ENCODE data around the gene COL17A1. TPM values are rescaled to one million over a fixed set of nuclear protein-coding genes. Genes with fewer than 3 reads are reported as not detected.
A peak's percentile ranks its signal among the peaks of the same experiment; 100 is the strongest.

Gene COL17A1
- total RNA-seq, 2 donors from 2014 or later = 19.1 to 47.6 TPM

- Histone ChIP-seq H3K27me3 (replicated peaks; ENCODE audit: insufficient read depth) (no peaks in the 10 kb centered on the region), H3K4me3 (peak overlapping the region; percentile 63 to 71), H3K9me3 (no peaks in the 10 kb centered on the region), H3K4me1 (replicated peaks) (peaks cover 3% of the 10 kb centered on the region), H3K36me3 (no peaks in the 10 kb centered on the region), H3K27ac (peak overlapping the region; percentile 93 to 98)
- TF ChIP-seq CTCF (IDR thresholded peaks at IDR 0.05) (no peak), POLR2AphosphoS5 (IDR thresholded peaks at IDR 0.05) (no peak), POLR2A (IDR thresholded peaks at IDR 0.05) (no peak)
- 17% methylated on average over 23 of the region's 23 CpGs for WGBS
- intact Hi-C loops (cut with DNase I) = loop anchor here (5.0 to 10.0 kb wide), 3 partner anchors 142 to 235 kb away; partner anchors contain the start of genes GSTO2 and SLK
- DNase-seq (ENCODE audit: low spot score) = no peak
These were observed 36.8 kb upstream of the COL17A1 start for GRCh38 chr10:104122225-104123107.

- DNase-seq (ENCODE audit: low spot score) = peak; percentile 99
- Histone ChIP-seq H3K27ac (peak within 1 kb of the TSS; percentile 93 to 98), H3K36me3 (no peaks in the 10 kb centered on the region), H3K27me3 (replicated peaks; ENCODE audit: insufficient read depth) (no peaks in the 10 kb centered on the region), H3K9me3 (no peaks in the 10 kb centered on the region), H3K4me3 (peak within 1 kb of the TSS; percentile 63 to 71), H3K4me1 (replicated peaks) (peaks cover 3% of the 10 kb centered on the region)
- under 1% methylated on average over 67 of the region's 67 CpGs for WGBS
- intact Hi-C loops (cut with DNase I) = loop anchor here (5.0 to 10.0 kb wide), 3 partner anchors 143 to 234 kb away; partner anchors contain the start of genes GSTO2 and SLK
- TF ChIP-seq POLR2AphosphoS5 (IDR thresholded peaks at IDR 0.05) (peak; percentile 95), CTCF (IDR thresholded peaks at IDR 0.05) (peak; percentile 48 to 83 (median 64)), POLR2A (IDR thresholded peaks at IDR 0.05) (peak; percentile 87)
These were observed 36.0 kb upstream of the COL17A1 start, which contains the start of gene SFR1 for GRCh38 chr10:104121485-104122224. SFR1 (plus strand) TSS chr10:104122171; CDS start chr10:104122184, 13 bp downstream.

GRCh38 chr10:104120903-104121484 lies 35.3 kb upstream of the COL17A1 start:
- Histone ChIP-seq H3K4me3 (peak overlapping the region; percentile 63 to 71), H3K4me1 (replicated peaks) (peaks cover 3% of the 10 kb centered on the region), H3K27me3 (replicated peaks; ENCODE audit: insufficient read depth) (no peaks in the 10 kb centered on the region), H3K27ac (peak overlapping the region; percentile 93 to 98), H3K9me3 (no peaks in the 10 kb centered on the region), H3K36me3 (no peaks in the 10 kb centered on the region)
- DNase-seq (ENCODE audit: low spot score) = peak; percentile 95
- intact Hi-C loops (cut with DNase I) = loop anchor here (5.0 to 10.0 kb wide), 3 partner anchors 144 to 234 kb away; partner anchors contain the start of genes GSTO2 and SLK
- under 1% methylated on average over 28 of the region's 28 CpGs for WGBS
- peak; percentile 71 for TF ChIP-seq POLR2A (IDR thresholded peaks at IDR 0.05)
- peak in 1 of 4 experiments; percentile 15 for TF ChIP-seq CTCF (IDR thresholded peaks at IDR 0.05)
- TF ChIP-seq POLR2AphosphoS5 (IDR thresholded peaks at IDR 0.05) = peak; percentile 91

- Histone ChIP-seq H3K27me3 (replicated peaks; ENCODE audit: insufficient read depth) (no peaks in the 10 kb centered on the region), H3K27ac (peak overlapping the region; percentile 93 to 98), H3K4me1 (replicated peaks) (peaks cover 3% of the 10 kb centered on the region), H3K9me3 (no peaks in the 10 kb centered on the region), H3K36me3 (no peaks in the 10 kb centered on the region), H3K4me3 (peak overlapping the region; percentile 63 to 71)
- DNase-seq (ENCODE audit: low spot score) = no peak
- intact Hi-C loops (cut with DNase I) = loop anchor here (5.0 to 10.0 kb wide), 3 partner anchors 144 to 233 kb away; partner anchors contain the start of genes GSTO2 and SLK
- no peak for TF ChIP-seq CTCF (IDR thresholded peaks at IDR 0.05)
- TF ChIP-seq POLR2AphosphoS5 (IDR thresholded peaks at IDR 0.05) = no peak
- TF ChIP-seq POLR2A (IDR thresholded peaks at IDR 0.05) = no peak
- WGBS = 36% methylated on average over 2 of the region's 2 CpGs
These were observed 34.8 kb upstream of the COL17A1 start for GRCh38 chr10:104120512-104120902.
